ENCODE results near the gene PFKFB4. TPM values are rescaled to one million over a fixed set of nuclear protein-coding genes. Genes with fewer than 3 reads are reported as not detected.

PFKFB4 gene
- total and polyA plus RNA-seq, 3 experiments from 2014 or later: 1.3 to 2.2 (median 1.8) TPM

- no peaks in the 10 kb centered on the region for H3K27me3 Mint-ChIP-seq
- H3K4me1 ChIP-seq (ENCODE audit: insufficient read depth, low read length): peaks cover 78% of the 10 kb centered on the region
- peaks cover 52 to 73% (median 67%) of the 10 kb centered on the region in 3 donors for H3K4me1 Mint-ChIP-seq
- H3K36me3 Mint-ChIP-seq: peaks cover 0 to 46% (median 11%) of the 10 kb centered on the region in 3 donors
- no peak overlapping the region for H3K27ac ChIP-seq (ENCODE audit: low read depth, low read length)
- CTCF ChIA-PET: interaction anchor here (1.2 to 10.2 kb wide), 5 partner anchors 10 to 68 kb away, joined by 3 to 69 read pairs (median 4); no protein-coding TSS in a partner anchor
- POLR2A ChIA-PET: interaction anchor here (1.9 kb wide), 1 partner anchor 23 kb away, joined by 6 read pairs; the partner anchor contains the start of gene ATRIP
- no peak for DNase-seq
- peak overlapping the region; percentile 86 to 98 (median 91) for H3K27ac Mint-ChIP-seq
- no peaks in the 10 kb centered on the region for H3K9me3 Mint-ChIP-seq
- peak overlapping the region; percentile 63 to 96 (median 70) for H3K4me3 Mint-ChIP-seq
- no peaks in the 10 kb centered on the region for H3K9me3 ChIP-seq (ENCODE audit: low read length)
- H3K27me3 ChIP-seq (ENCODE audit: insufficient read depth, low read length, poor library complexity, severe bottlenecking): no peaks in the 10 kb centered on the region
- H3K4me3 ChIP-seq (ENCODE audit: low read length): no peak overlapping the region
- H3K36me3 ChIP-seq (ENCODE audit: insufficient read depth, low read length): peaks cover 28% of the 10 kb centered on the region
Measured at GRCh38 chr3:48469046-48469915, 87.3 kb downstream of the PFKFB4 start.

GRCh38 chr3:48468329-48468731 is 88.3 kb downstream of the PFKFB4 start:
- H3K27me3 Mint-ChIP-seq: no peaks in the 10 kb centered on the region
- ChIA-PET CTCF (interaction anchor here (1.0 to 10.2 kb wide), 3 partner anchors 11 to 32 kb away, joined by 3 to 69 read pairs (median 6); no protein-coding TSS in a partner anchor), POLR2A (interaction anchor here (1.7 kb wide), 1 partner anchor 28 kb away, joined by 4 read pairs; the partner anchor contains the start of genes CCDC51 and TMA7)
- no peak overlapping the region for H3K27ac ChIP-seq (ENCODE audit: low read depth, low read length)
- H3K4me3 Mint-ChIP-seq: peak overlapping the region; percentile 56 to 94 (median 90)
- H3K27me3 ChIP-seq (ENCODE audit: insufficient read depth, low read length, poor library complexity, severe bottlenecking): no peaks in the 10 kb centered on the region
- H3K27ac Mint-ChIP-seq: peak overlapping the region; percentile 82 to 99 (median 96)
- peaks cover 0 to 46% (median 11%) of the 10 kb centered on the region in 3 donors for H3K36me3 Mint-ChIP-seq
- peaks cover 28% of the 10 kb centered on the region for H3K36me3 ChIP-seq (ENCODE audit: insufficient read depth, low read length)
- peaks cover 49 to 69% (median 62%) of the 10 kb centered on the region in 3 donors for H3K4me1 Mint-ChIP-seq
- DNase-seq: no peak
- peaks cover 73% of the 10 kb centered on the region for H3K4me1 ChIP-seq (ENCODE audit: insufficient read depth, low read length)
- H3K4me3 ChIP-seq (ENCODE audit: low read length): no peak overlapping the region
- no peaks in the 10 kb centered on the region for H3K9me3 ChIP-seq (ENCODE audit: low read length)
- H3K9me3 Mint-ChIP-seq: no peaks in the 10 kb centered on the region

Other genes starting within 250 kb of the PFKFB4 start
- gene SPINK8, start 223.1 kb downstream of the PFKFB4 start, total RNA-seq: not detected
- not detected for gene SPINK8, start 223.1 kb downstream of the PFKFB4 start, polyA plus RNA-seq
- gene FBXW12, start 184.6 kb downstream of the PFKFB4 start, total RNA-seq: not detected
- gene FBXW12, start 184.6 kb downstream of the PFKFB4 start, polyA plus RNA-seq: not detected
- 1 to 10 TPM; 3.1 to 5.5 TPM for gene PLXNB1, start 126.7 kb downstream of the PFKFB4 start, total RNA-seq
- 0.30 TPM for gene PLXNB1, start 126.7 kb downstream of the PFKFB4 start, polyA plus RNA-seq
- 10 to 100 TPM; 24.2 to 26.0 TPM for gene CCDC51, start 116.7 kb downstream of the PFKFB4 start, total RNA-seq
- gene CCDC51, start 116.7 kb downstream of the PFKFB4 start, polyA plus RNA-seq: 11.3 TPM
- gene TMA7, start 116.5 kb downstream of the PFKFB4 start, total RNA-seq: 100 to 1,000 TPM; 420 to 494 TPM
- gene TMA7, start 116.5 kb downstream of the PFKFB4 start, polyA plus RNA-seq: 826 TPM
- gene ATRIP, start 110.1 kb downstream of the PFKFB4 start, total RNA-seq: 10 to 100 TPM; 22.1 to 22.8 TPM
- gene ATRIP, start 110.1 kb downstream of the PFKFB4 start, polyA plus RNA-seq: 13.4 TPM
- 100 to 1,000 TPM; 102 TPM for gene SHISA5, start 52.6 kb downstream of the PFKFB4 start, total RNA-seq
- gene SHISA5, start 52.6 kb downstream of the PFKFB4 start, polyA plus RNA-seq: 470 TPM
- not detected for gene UCN2, start 7.0 kb upstream of the PFKFB4 start, total RNA-seq
- not detected for gene UCN2, start 7.0 kb upstream of the PFKFB4 start, polyA plus RNA-seq
- gene COL7A1, start 38.5 kb upstream of the PFKFB4 start, total RNA-seq: under 1 TPM; 0.59 to 0.93 TPM
- not detected for gene COL7A1, start 38.5 kb upstream of the PFKFB4 start, polyA plus RNA-seq
- 100 to 1,000 TPM; 244 to 245 TPM for gene UQCRC1, start 52.8 kb upstream of the PFKFB4 start, total RNA-seq
- 172 TPM for gene UQCRC1, start 52.8 kb upstream of the PFKFB4 start, polyA plus RNA-seq
- not detected for gene TMEM89, start 65.0 kb upstream of the PFKFB4 start, total RNA-seq
- gene TMEM89, start 65.0 kb upstream of the PFKFB4 start, polyA plus RNA-seq: not detected
- 10 to 100 TPM; 26.4 to 28.6 TPM for gene SLC26A6, start 78.7 kb upstream of the PFKFB4 start, total RNA-seq
- 4.9 TPM for gene SLC26A6, start 78.7 kb upstream of the PFKFB4 start, polyA plus RNA-seq
- gene CELSR3, start 106.1 kb upstream of the PFKFB4 start, total RNA-seq: 10 to 100 TPM; 19.3 TPM
- 0.41 TPM for gene CELSR3, start 106.1 kb upstream of the PFKFB4 start, polyA plus RNA-seq
- 10 to 100 TPM; 29.2 to 30.2 TPM for gene NCKIPSD, start 129.1 kb upstream of the PFKFB4 start, total RNA-seq
- 11.0 TPM for gene NCKIPSD, start 129.1 kb upstream of the PFKFB4 start, polyA plus RNA-seq
- 10 to 100 TPM; 43.9 to 47.1 TPM for gene IP6K2, start 160.4 kb upstream of the PFKFB4 start, total RNA-seq
- 50.5 TPM for gene IP6K2, start 160.4 kb upstream of the PFKFB4 start, polyA plus RNA-seq